GM21825 (cell line): Measurements from ENCODE around the gene HS2ST1.

ENCODE experiments used
- ATAC-seq: cut with Tn5 transposase; IDR thresholded peaks from one replicate; pipeline ENCODE4 v1.9.1; 2021; ENCODE audit warnings: mild to moderate bottlenecking, moderate library complexity; ENCODE audit not compliant: unreplicated experiment

Gene HS2ST1

DNA sequence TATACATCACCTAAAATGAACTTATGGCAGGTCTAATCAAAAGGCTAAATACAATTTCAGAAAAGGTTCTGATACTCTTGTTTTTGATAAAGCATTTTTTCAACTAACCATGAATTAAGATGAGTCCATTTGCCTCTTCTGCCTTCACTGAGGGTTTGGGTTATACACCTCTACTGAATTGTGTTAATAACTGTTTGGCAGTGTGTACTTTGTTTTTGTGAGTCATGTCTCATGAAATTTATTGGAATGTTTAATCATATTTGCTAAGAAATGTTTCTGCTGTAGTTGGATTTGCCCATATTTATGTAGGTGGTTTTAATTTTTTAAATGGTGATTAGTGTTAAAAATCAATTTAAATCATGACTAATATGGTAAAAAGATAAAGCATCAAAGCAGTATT lies 190.5 kb downstream of the HS2ST1 start:
- no peak for ATAC-seq

DNA sequence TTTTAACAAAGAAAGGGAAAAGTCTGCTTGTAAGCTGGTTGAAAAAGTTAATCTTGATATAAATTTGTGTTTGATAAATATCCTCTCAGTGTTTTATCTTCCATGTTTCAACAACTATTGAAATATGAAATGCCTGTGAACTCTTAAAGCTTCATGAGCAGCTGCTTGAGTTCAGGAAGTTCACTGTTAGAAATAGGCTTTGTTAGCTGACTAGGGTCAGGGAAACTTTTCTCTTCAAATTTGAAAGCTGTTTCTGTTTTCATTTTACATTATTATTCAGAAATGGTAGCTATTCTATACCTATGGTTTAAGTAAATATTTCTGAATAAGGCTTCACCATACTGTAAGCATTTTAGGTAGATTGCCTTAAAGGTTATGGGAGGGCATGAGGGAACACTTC lies 191.7 kb downstream of the HS2ST1 start:
- ATAC-seq, result no peak

DNA sequence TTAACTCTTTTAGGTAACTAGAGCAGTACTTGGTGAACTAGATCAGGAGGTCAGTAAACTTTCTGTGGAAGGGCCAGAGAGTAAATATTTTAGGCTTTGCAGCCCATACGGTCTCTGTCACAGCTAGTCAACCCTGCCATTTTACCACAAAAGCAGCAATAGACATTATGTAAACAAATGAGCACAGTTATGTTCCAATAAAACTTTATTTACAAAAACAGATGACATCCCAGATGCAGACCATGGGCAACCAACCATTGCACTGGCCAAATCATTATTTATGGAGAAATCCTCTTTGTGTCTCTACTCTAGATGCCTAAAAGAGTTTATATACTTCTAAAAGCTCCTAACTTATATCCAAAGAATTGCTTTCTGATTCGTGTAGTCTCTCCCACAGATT lies 192.4 kb downstream of the HS2ST1 start:
- no peak for ATAC-seq

DNA sequence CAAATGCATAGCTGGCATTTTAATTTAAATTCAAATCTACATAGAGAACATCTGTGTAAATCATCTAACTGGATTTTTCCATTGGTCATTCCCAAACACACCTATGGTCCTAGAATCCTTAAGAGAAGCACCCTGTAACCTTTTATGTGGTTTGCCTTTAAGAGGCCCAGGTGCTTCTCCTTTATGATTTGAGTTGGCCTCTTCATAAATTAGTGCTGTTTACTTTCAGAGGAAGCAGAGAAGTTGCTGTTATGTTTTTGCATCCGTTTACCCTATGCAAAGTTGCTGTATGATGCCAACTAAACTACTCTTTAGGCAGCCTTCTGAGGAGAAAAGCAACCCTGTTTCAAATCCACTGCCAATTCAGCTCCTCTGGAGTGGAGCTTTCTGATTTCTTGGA lies 193.8 kb downstream of the HS2ST1 start:
- ATAC-seq, result no peak

DNA sequence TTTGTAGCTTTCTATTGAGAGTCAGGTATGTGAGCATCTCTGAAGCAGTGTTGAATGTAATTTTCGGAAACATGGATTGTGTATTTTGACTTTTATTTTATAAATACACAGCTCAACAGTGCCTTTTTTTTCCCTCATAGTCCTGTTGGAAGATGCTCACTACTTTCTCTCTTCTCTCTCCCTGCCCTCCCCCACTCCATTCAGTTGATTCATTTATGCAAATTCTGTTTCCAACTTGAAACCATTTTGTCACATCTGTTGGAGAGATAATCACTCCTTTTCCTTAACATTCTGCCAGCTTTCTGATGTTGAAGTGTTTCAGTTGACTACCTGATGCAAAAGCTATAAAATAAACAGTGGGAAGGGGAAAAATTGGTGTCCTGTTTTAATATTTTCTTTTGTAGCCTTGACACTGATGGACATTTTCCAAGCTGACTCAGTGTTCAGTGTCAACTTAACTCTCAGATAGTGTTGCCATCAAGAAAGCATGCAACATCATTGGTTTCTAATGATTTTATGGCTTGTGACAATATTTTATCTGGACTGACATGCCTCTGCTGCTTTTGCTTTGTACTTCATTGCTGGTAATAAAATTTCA lies 194.5 kb downstream of the HS2ST1 start:
- no peak for ATAC-seq

DNA sequence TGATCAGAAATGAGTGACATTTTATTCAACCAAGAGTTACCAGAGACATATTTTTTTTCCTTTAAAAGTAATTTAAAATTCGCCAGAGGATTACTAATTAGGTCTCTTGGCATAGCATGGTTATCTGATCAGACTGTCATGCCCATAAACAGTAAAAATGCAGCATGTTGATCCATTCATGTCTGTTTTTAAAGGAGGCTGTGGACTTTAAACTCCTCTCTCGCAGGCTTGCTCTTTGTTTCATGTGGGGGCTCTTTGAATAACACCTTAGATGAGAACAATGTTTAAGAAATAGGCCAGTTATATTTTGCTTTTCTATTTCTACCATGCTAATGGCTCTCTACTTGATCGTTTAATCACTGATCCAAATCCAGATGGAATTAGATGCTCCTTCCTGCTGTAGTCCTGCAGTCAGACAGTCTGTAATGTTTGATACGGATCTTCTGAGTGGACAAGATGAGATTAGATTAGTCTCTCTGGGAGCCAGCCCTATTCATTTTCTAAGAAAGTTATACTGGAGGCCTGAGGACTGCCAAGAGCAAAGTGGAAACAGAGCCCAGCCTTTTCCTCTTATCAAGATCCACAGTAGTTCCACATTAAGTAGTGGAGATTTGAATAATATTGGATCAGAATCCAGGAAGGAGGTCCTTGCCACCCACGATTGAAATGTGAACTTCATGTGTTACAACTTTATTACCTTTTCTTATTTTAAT lies 197.4 kb downstream of the HS2ST1 start:
- ATAC-seq, result no peak

DNA sequence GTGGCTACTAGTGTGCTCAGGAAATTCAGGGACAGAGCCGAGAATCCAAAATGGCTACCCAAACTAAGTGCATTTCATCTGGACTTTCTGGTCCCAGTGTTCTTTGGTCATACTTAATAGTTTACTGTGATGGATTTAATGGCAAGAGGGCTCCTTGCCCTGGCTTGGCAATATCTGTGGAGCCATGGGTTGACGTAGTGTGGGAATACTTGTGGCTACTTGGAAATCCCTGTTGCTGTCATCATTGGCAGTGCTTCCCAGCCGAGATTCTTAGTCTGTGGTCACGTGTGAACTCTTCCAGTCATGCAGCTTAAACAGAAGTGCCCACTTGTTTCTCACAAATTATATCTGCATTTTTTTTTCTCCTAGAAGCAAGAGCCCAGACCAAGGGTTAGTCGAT lies 198.9 kb downstream of the HS2ST1 start:
- no peak for ATAC-seq

DNA sequence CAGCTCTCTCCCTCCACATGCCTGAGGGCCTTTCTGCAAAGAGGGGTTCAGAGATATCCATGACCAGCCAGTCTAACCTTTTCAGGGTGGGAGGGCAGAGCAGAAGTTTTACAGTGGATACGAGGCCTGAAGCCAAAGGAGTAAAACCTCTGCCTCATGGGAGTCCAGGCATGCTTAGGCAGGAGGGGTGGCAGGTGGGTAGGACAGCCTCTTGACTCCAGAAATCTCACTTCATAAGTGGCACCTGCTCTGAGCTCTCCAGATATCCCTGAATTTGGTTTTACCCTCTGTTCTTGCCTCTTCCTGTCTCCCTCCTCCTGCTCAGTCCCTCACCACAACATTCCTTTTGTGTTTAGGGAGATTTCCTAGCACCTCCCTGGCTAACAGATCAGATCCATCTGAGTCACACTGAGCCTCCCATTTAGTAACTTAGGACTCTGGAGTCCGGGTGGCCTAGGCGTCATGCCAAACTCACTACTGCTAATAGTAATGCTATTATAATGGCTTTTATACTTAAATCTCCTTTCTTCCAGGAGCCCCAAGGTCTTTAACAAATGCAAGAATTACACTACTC lies 201.0 kb downstream of the HS2ST1 start:
- no peak for ATAC-seq

DNA sequence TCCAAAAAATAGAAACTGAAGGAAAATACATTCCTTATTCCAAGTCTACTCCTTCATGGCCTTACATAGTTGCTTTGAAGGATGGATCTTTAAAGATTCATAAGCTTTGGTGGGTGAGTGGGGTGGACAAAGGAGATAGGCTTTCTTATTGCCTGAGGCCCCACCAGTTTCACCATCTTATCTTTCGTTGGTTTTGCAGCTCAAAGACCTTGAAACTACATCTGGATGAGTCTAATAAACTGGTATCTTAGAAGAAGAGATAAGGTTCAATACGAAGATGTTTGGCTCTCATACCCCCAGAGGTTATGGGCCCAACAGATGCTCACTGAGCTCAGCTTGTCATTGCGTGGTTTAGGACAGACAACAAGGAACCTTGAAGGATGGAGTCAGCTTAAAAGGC lies 201.5 kb downstream of the HS2ST1 start:
- no peak for ATAC-seq

DNA sequence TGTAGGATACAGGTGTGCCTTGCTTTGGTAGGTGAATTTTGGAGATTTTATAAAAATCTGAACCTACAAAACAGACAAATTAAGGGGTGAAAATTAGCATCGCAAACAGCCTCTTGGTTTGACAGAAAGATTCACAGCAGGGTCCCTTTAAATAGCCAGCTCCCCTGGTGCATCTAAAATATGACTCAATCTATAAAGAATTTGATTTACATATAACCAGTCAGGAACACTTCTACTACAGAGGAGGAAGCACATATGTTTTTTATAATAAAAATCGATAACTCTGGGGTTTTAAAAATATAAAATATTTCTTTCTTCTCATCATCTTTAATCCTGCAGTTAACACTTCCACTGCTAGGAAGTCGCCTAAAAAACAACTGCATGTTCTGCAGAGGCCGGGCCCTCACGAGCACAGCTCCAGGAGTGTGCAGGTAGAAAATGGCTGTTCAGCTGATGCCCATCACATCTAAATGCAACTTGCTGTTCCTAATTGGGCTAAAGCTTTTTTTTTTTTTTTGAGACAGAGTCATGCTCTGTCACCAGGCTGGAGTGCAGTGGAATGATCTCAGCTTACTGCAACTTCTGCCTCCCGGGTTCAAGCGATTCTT lies 203.4 kb downstream of the HS2ST1 start:
- no peak for ATAC-seq

DNA sequence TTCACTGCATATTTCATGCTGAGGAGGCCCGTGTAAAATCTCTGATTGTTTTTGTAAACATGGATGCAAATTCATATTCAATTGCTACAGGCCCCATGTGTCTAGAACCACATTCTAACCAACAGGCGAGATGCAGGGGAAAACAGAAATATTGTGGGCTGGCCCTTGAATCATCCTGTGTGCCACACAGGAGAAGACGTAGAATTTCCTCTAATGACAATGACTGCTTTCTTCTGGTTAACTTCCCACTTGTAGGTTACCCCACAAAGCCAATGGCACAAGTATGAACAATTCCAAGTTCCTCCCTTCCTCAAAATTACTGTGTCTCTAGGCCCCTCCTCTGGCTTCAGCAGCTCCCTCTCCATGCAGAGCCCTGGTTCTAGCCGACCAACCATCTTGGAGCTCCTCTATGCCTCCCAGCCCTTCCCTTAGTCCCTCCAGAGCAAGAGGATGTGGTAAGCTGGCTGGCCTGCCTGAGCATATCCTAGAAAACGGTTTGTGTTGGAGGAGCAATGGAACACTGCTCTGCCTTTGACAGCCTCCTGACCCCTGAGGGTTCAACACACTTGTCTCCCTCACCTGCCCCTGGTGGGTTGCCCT lies 205.2 kb downstream of the HS2ST1 start:
- ATAC-seq, result no peak

DNA sequence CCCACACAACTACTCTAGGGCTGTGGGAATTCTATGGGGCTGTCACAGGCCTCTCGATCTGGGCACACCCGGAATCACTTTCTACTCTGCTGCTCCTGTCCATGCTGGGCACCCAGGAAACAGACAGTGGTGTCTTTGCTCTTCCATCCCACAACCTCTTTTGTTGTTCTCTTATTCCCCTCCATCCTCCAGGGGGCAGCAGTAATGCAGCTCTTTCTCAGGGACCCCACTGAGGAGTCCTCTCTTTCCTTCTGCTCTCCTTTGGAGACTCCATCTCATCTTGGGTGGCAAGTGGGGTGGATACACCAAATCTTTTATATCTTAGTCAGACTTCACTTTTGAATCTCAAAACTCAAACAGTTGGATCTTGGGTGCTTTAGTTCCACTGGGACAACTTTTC lies 206.3 kb downstream of the HS2ST1 start:
- ATAC-seq, result no peak

DNA sequence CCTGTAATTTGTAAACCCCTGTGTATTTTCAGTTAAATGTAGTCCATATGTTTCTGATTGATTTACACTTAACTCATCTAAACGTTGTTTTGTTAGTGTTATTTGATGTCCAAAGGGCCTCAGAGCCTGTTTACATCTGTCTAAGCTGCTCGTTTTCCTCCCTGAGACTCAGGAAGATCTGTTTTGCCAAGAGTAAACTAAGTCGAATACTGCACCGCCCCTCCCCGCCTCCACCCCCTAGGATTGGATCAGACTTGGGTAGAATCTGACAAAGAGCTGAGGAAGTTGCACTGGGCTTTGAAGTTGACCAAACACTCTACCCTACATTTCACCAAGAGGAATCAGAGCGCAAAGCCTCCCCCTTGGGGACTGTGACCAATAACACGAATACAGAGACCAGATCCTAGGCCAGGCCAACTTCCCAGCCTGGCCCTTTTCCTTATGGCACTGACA lies 207.3 kb downstream of the HS2ST1 start:
- no peak for ATAC-seq

DNA sequence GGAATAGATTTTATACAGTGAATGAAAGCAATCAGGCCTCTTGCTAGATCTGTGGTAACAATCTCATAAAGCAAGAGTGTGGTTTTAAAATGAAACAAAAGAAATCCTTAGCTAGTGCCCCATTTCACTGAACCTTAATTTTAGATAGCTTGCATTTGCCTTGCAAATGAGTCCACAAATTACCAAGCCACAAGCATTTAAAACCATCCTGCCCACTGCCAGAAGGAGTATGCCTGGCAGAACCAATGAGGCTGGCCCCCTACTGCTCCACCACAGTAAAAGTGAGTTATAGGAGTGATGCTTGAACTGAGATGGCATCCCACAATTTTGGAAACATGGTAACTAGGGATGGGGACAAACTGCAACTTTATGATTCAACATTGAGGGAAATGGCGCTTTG lies 207.8 kb downstream of the HS2ST1 start:
- ATAC-seq, result no peak

DNA sequence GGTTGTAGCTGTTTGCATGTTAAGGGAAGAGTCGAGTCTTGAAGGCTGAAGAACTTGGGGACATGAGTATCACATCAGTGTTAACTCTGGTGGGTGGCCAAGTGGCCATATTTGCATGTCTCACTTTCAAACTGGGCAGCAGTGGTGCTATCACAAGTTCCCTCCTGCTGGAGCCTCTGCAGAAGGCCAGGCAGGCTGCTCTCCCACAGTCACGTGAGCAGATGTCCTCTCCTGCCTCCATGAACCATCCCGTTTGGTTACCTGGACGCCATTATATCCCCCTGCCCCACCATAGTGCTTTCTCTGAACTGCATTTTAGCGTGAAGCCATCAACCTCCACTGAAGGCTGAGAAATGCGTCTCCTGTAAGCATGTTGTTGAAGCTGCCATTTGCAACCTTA lies 209.2 kb downstream of the HS2ST1 start:
- no peak for ATAC-seq

DNA sequence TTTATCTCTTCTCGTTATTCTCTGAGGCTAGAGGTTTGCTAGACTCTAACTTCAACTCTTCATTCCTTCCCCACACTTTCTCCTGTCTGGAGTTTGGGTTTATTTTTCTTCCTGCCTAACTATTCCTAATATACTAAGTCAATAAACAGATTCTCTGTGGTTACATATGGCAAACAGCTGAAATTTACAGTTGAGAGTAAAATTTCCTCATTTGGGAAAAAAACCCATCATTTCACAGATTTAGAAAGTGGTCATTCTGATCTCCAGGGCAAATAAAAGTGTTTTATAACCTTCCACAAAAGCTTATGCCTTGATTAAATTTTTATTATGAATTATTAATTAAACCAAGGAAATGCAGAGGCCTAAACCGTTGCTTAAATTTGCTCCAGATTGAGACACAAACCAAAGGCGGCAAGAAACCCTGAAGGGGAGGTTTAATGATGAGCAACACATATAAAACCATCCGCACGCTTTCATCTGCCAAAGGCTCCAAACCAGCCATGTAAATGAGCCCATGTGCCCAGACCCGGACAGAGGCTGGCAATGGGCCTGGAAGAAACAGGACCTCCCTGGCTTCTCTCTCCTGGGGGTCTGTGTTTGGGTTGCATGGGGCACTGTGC lies 212.6 kb downstream of the HS2ST1 start:
- ATAC-seq, result no peak

DNA sequence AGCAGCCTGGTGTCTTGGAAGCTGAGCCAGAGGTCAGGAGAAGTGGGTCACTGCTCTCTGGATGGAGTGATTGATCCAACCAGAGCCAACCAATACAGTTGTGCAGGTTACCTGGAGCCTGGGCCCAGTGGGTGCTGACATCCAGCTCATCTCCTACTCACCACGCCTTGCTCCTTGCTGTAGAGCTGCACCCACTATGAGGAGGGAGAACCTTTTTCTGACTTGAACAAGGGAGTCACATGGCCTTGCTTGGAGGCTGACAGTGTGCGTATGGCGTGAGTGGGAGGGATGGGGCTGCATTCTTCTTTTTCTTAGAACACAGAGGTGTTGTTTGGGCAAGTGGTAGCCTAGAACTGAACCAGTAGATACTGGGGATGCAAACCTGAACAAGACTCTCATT lies 213.1 kb downstream of the HS2ST1 start:
- no peak for ATAC-seq

DNA sequence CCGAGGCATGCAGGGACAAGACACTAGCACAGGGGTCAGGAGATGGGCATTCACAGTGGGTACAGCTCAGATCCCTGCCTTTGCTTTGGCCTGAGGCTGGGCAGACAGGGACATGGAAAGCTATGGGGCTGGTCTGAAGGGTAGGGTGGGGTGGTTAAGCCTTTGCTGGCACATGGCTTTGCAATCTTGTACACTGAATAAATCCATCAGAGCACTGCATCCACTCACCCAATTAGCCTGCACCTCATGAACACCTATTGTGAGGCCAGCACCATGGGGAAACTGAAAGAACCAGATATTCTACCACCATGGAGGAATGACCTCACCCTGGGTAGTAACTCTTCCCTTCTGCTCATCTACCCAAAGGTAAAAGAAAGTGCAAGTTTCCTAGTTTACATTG lies 214.6 kb downstream of the HS2ST1 start:
- ATAC-seq, result no peak

DNA sequence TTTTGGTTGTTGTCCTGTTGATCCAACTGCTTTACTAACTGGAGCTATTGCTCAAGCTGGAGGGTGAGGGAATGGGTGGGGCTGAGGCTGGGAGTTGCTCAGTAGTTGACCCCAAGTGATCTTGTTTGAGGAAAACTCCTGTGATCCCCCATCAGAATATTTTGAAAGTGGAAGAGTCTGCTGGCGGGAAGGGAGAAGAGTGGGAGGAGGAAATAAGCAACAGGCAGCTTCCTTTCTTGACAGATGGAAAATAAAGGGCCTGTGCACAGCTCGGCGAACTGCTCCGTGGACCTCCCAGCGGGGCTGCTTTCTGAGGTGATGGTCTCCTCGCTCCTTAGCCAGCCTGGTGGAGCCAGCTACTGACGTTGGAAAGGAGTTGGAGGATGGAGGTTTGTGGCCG lies 215.2 kb downstream of the HS2ST1 start:
- no peak for ATAC-seq

DNA sequence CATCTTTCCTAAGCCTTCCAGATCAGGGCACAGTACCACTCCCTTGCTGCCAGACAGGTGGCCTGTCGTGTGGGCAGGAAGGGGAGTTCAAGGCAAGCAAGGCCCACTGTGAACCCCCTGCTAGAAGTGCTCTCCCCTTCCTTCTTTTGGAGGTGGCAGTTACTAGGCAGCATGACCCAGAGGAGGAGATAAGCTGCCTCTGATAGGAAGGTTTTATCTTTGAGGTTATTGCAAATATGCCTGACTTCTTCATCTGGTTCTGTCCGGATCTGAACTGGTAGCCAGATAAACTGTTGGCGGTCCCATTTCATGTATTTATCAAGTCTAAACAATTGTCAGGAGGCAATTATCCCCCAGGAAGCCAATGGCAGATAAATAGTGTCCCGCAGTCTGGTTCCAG lies 216.0 kb downstream of the HS2ST1 start:
- ATAC-seq, result no peak

DNA sequence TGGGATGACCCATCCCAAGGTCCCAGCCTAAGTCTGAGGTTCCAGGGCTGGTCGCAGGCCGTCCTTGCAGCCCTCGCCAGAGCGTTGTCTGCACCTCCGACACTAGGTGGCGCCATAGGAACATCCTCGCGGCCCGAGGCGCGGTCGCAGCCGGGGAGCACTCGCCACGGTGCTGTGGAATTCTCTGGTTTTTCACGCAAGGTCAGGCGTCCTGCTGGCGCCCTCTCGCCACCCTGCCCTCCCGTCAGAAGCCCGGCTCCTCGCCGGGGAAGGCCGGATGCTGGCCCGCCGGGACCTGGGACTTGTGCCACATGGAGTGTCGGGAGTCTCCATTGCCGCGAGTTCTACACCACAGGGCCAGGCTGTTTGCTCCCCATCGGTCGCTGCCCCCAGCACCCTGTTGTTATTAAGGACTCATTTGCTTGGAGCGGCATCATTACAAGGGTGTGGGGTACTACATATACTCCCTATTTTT lies 217.4 kb downstream of the HS2ST1 start:
- peak; percentile 99 for ATAC-seq
